IMR-90 (cell line): ENCODE results near the gene RFPL1. TPM values are rescaled to one million over a fixed set of nuclear protein-coding genes. Genes with fewer than 3 reads are reported as not detected.

Experiments
- ATAC-seq: fragments of 200-7000 bp; cut with Tn5 transposase; 2 replicates; pipeline ENCODE4 v1.9.1; 2020; ENCODE audit warnings: low read depth, mild to moderate bottlenecking, moderate library complexity
- BruUV-seq: library from RNA; stranded (reverse); fragments of 400-500 nt; replicated peaks from 2 replicates; lab custom pipeline; 2021; lab: Mats Ljungman, UMichigan
- CTCF ChIA-PET: fragments of 300-600 bp; formaldehyde crosslinking; extraction: SDS; loops from one replicate; lab custom pipeline; 2021; ENCODE audit warnings: antibody characterized with exemption; lab: Yijun Ruan, JAX
- POLR2A ChIA-PET: fragments of 300-600 bp; sonication (Branson Sonifier 250); formaldehyde crosslinking; loops from one replicate; lab custom pipeline; 2022; ENCODE audit warnings: antibody characterized with exemption; ENCODE audit not compliant: unreplicated experiment; lab: Charles Lee
- DNase-seq: peaks from one replicate; pipeline ENCODE4 v3.0.0; 2013
- H2AFZ ChIP-seq: replicated peaks from 2 replicates; pipeline ENCODE3; 2013; ENCODE audit warnings: low read length, mild to moderate bottlenecking; ENCODE audit not compliant: poor library complexity
- H2AK5ac ChIP-seq: 2 replicates; pipeline ENCODE4 v1.6.1; 2013; ENCODE audit warnings: low read depth, low read length, inconsistent platforms
- H2AK9ac ChIP-seq: replicated peaks from 2 replicates; pipeline ENCODE3; 2013; ENCODE audit warnings: mild to moderate bottlenecking, low read depth, low read length, moderate library complexity; ENCODE audit not compliant: poor library complexity
- H2BK120ac ChIP-seq: 2 replicates; pipeline ENCODE4 v1.6.1; 2013; ENCODE audit warnings: low read depth, low read length, inconsistent platforms
- H2BK15ac ChIP-seq: 3 replicates; pipeline ENCODE4 v1.6.1; 2013; ENCODE audit warnings: low read depth, low read length, inconsistent platforms
- H2BK20ac ChIP-seq: 2 replicates; pipeline ENCODE4 v1.6.1; 2013; ENCODE audit warnings: low read depth, mild to moderate bottlenecking, inconsistent platforms, low read length, moderate library complexity
- H2BK5ac ChIP-seq: 2 replicates; pipeline ENCODE4 v1.6.1; 2013; ENCODE audit warnings: mild to moderate bottlenecking, low read depth, low read length, inconsistent platforms; ENCODE audit not compliant: poor library complexity, severe bottlenecking
- H3K14ac ChIP-seq: replicated peaks from 2 replicates; pipeline ENCODE4 v1.6.1; 2013; ENCODE audit warnings: low read depth, low read length, inconsistent platforms
- H3K18ac ChIP-seq: 2 replicates; pipeline ENCODE4 v1.6.1; 2013; ENCODE audit warnings: low read depth, low read length, control low read depth
- H3K23ac ChIP-seq: 2 replicates; pipeline ENCODE4 v1.6.1; 2013; ENCODE audit warnings: low read depth, low read length, inconsistent platforms
- H3K27ac ChIP-seq: 2 replicates; pipeline ENCODE4 v1.5.1; 2013; ENCODE audit warnings: mild to moderate bottlenecking, control low read depth, low read length; ENCODE audit not compliant: insufficient read depth
- H3K27me3 ChIP-seq: 2 replicates; pipeline ENCODE4 v1.6.1; 2013; ENCODE audit warnings: low read length; ENCODE audit not compliant: control insufficient read depth, insufficient read depth
- H3K36me3 ChIP-seq: 2 replicates; pipeline ENCODE4 v1.6.1; 2013; ENCODE audit warnings: low read length, mixed read lengths; ENCODE audit not compliant: control insufficient read depth, insufficient read depth
- H3K4ac ChIP-seq: 2 replicates; pipeline ENCODE4 v1.6.1; 2013; ENCODE audit warnings: low read depth, low read length, inconsistent platforms
- H3K4me1 ChIP-seq: 2 replicates; pipeline ENCODE4 v1.6.1; 2013; ENCODE audit warnings: low read length, mixed read lengths; ENCODE audit not compliant: control insufficient read depth, insufficient read depth
- H3K4me2 ChIP-seq: 2 replicates; pipeline ENCODE4 v1.6.1; 2013; ENCODE audit warnings: low read depth, mild to moderate bottlenecking, control low read depth, low read length, moderate library complexity
- H3K4me3 ChIP-seq: 2 replicates; pipeline ENCODE4 v1.5.1; 2013; ENCODE audit warnings: low read depth, mild to moderate bottlenecking, control low read depth, low read length, moderate library complexity; ENCODE audit not compliant: insufficient read depth
- H3K56ac ChIP-seq: 2 replicates; pipeline ENCODE4 v1.6.1; 2013; ENCODE audit warnings: low read length, inconsistent platforms; ENCODE audit not compliant: insufficient read depth; ENCODE audit errors: extremely low read depth
- H3K79me1 ChIP-seq, 2 experiments: 2 replicates each; pipeline ENCODE4 v1.6.1; 2013; ENCODE audit warnings: low read length in 2 of 2, inconsistent platforms in 1 of 2, low read depth in 1 of 2
- H3K9ac ChIP-seq: 2 replicates; pipeline ENCODE4 v1.6.1; 2013; ENCODE audit warnings: low read depth, low read length, control low read depth
- H3K9me1 ChIP-seq: 2 replicates; pipeline ENCODE4 v1.6.1; 2013; ENCODE audit warnings: low read length, inconsistent platforms; ENCODE audit not compliant: insufficient read depth
- H3K9me3 ChIP-seq: 2 replicates; pipeline ENCODE4 v1.6.1; 2013; ENCODE audit warnings: low read length; ENCODE audit not compliant: control insufficient read depth, insufficient read depth
- H4K20me1 ChIP-seq: 2 replicates; pipeline ENCODE4 v1.6.1; 2013; ENCODE audit warnings: low read length, inconsistent platforms; ENCODE audit not compliant: insufficient read depth
- H4K5ac ChIP-seq: 2 replicates; pipeline ENCODE4 v1.6.1; 2013; ENCODE audit warnings: mild to moderate bottlenecking, low read depth, low read length, control low read depth
- H4K8ac ChIP-seq, 2 experiments: 2 replicates each; pipeline ENCODE4 v1.6.1; 2013; ENCODE audit warnings: low read depth in 2 of 2, low read length in 2 of 2, control low read depth in 1 of 2, inconsistent platforms in 1 of 2
- H4K91ac ChIP-seq: 2 replicates; pipeline ENCODE4 v1.6.1; 2013; ENCODE audit warnings: low read depth, low read length, inconsistent platforms; ENCODE audit not compliant: insufficient read depth
- BHLHE40 ChIP-seq: fragments of 150-350 bp; IDR thresholded peaks from 2 replicates; pipeline ENCODE4 v1.6.1; 2016; ENCODE audit warnings: mild to moderate bottlenecking, low read depth, low read length
- CEBPB ChIP-seq: IDR thresholded peaks from 2 replicates; pipeline ENCODE4 v1.6.1; 2012; ENCODE audit warnings: low read depth, low read length, improper control_type of control experiment
- CHD1 ChIP-seq: IDR thresholded peaks from 2 replicates; pipeline ENCODE4 v1.6.1; 2012; ENCODE audit warnings: low read depth, low read length, improper control_type of control experiment
- FOS ChIP-seq: fragments of 150-350 bp; IDR thresholded peaks from 2 replicates; pipeline ENCODE4 v1.6.1; 2016; ENCODE audit warnings: low read depth, low read length
- MAFK ChIP-seq: IDR thresholded peaks from 2 replicates; pipeline ENCODE4 v1.6.1; 2012; ENCODE audit warnings: low read depth, low read length, improper control_type of control experiment
- MAZ ChIP-seq: IDR thresholded peaks from 2 replicates; pipeline ENCODE4 v1.6.1; 2012; ENCODE audit warnings: low read depth, mild to moderate bottlenecking, low read length, improper control_type of control experiment, moderate library complexity, borderline replicate concordance
- MXI1 ChIP-seq: IDR thresholded peaks from 2 replicates; pipeline ENCODE4 v1.6.1; 2012; ENCODE audit warnings: low read depth, mild to moderate bottlenecking, low read length, moderate library complexity, borderline replicate concordance
- NFE2L2 ChIP-seq: fragments of 150-350 bp; IDR thresholded peaks from 2 replicates; pipeline ENCODE4 v1.6.1; 2016; ENCODE audit warnings: low read depth, mild to moderate bottlenecking, low read length
- POLR2A ChIP-seq: IDR thresholded peaks from 2 replicates; pipeline ENCODE4 v1.6.1; 2012; ENCODE audit warnings: mild to moderate bottlenecking, low read depth, low read length
- RAD21 ChIP-seq: IDR thresholded peaks from 2 replicates; pipeline ENCODE4 v1.6.1; 2012; ENCODE audit warnings: low read length, improper control_type of control experiment
- RCOR1 ChIP-seq: IDR thresholded peaks from 2 replicates; pipeline ENCODE4 v1.6.1; 2012; ENCODE audit warnings: mild to moderate bottlenecking, low read length, improper control_type of control experiment; ENCODE audit not compliant: insufficient replicate concordance
- RFX5 ChIP-seq: IDR thresholded peaks from 2 replicates; pipeline ENCODE4 v1.8.0; 2012; ENCODE audit warnings: low read depth, mild to moderate bottlenecking, low read length, moderate library complexity
- SMC3 ChIP-seq: fragments of 150-350 bp; IDR thresholded peaks from 2 replicates; pipeline ENCODE4 v1.6.1; 2016; ENCODE audit warnings: low read depth, mild to moderate bottlenecking, antibody characterized with exemption, low read length, moderate library complexity
- WGBS, 2 experiments: methylation state at CpG; one replicate each; pipeline versions ENCODE4 v1.1.5 to v1.1.7; 2013; ENCODE audit warnings: missing lambda C conversion rate in 2 of 2; ENCODE audit not compliant: insufficient read length in 1 of 2; ENCODE audit errors: extremely low coverage in 2 of 2; 5-methylcytosine and 5-hydroxymethylcytosine counted together
- dilution Hi-C: fragments of 300-500 bp; cut with HindIII; formaldehyde crosslinking; loops from one replicate; pipeline ENCODE4 v1.14.3; 2018; ENCODE audit warnings: low sequenced_read_pairs; ENCODE audit not compliant: unreplicated experiment
- in situ Hi-C: fragments of 300-500 bp; cut with MboI; formaldehyde crosslinking; loops from 3 replicates; pipeline ENCODE4 v1.14.3; 2019; ENCODE audit warnings: low sequenced_read_pairs, inconsistent platforms, mixed read lengths
- intact Hi-C: fragments of 100-400 bp; cut with micrococcal nuclease; formaldehyde crosslinking; loops from 2 replicates; pipeline ENCODE4 v1.10.0; 2022
- polyA plus RNA-seq, 3 experiments: library from polyadenylated mRNA; depleted of rRNA; stranded (reverse); fragments of >200 nt; gene quantifications; 2 replicates each; pipeline ENCODE4 v1.2.3, GENCODE V29; 2012; ENCODE audit warnings: low replicate concordance in 1 of 3
- total RNA-seq: library from RNA; depleted of rRNA; stranded (reverse); fragments of >200 nt; gene quantifications from 2 replicates; pipeline ENCODE4 v1.2.3, GENCODE V29; 2012
- TF ChIP-seq, protein P1 (sequence below): conservative IDR thresholded peaks from 2 replicates; pipeline ENCODE4 v1.5.1; 2012; ENCODE audit warnings: mild to moderate bottlenecking, low read depth, low read length, improper control_type of control experiment
- TF ChIP-seq, protein P2 (sequence below): fragments of 150-350 bp; IDR thresholded peaks from 2 replicates; pipeline ENCODE4 v1.6.1; 2016; ENCODE audit warnings: low read depth, mild to moderate bottlenecking, low read length, moderate library complexity, borderline replicate concordance
- TF ChIP-seq, protein P3 (sequence below): fragments of 150-350 bp; IDR thresholded peaks from 2 replicates; pipeline ENCODE4 v1.6.1; 2017; ENCODE audit warnings: mild to moderate bottlenecking, antibody characterized with exemption, low read length, low read depth

Gene RFPL1
- total and polyA plus RNA-seq, 2 of the 4 experiments (the other 2 are of a cell fraction): not detected

DNA sequence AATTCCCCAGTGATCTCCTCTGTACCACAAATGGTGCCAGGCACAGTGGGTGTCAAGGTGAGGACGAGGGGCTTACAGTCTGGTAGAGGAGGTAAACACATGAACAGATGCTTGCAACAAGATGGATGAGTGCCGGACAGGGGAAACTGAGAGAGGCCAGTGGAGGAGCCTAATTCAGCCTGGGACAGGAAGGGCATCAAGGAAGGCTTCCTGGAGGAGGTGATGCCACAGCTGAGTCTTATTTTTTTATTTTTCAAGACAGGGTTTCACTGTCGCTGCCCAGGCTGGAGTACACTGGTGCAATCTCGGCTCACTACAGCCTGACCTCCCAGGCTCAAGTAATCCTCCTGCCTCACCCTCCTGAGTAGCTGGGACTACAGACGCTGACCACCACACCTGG lies 22.9 kb downstream of the RFPL1 start:
- no peak overlapping the region for H3K14ac ChIP-seq
- H4K91ac ChIP-seq: no peak overlapping the region
- H3K4ac ChIP-seq: no peak overlapping the region
- no peak overlapping the region for H4K8ac ChIP-seq
- dilution Hi-C loops (no loop called here), intact Hi-C loops (no loop called here), in situ Hi-C loops (no loop called here)
- no peaks in the 10 kb centered on the region for H3K4me1 ChIP-seq
- no peak overlapping the region for H2BK5ac ChIP-seq
- H3K23ac ChIP-seq: no peak overlapping the region
- ATAC-seq: no peak
- H4K20me1 ChIP-seq: no peaks in the 10 kb centered on the region; the same call in 1 of the 2 replicates
- H3K9me3 ChIP-seq: no peaks in the 10 kb centered on the region
- no peak overlapping the region for H2BK20ac ChIP-seq
- no TSS peak for BruUV-seq
- H2AFZ ChIP-seq: no peak overlapping the region
- no peak overlapping the region for H2BK15ac ChIP-seq
- H3K4me3 ChIP-seq: no peak overlapping the region
- no peak overlapping the region for H3K27ac ChIP-seq
- H3K56ac ChIP-seq: no peak overlapping the region
- H3K9me1 ChIP-seq: no peaks in the 10 kb centered on the region
- CTCF ChIA-PET: no interaction called here
- no peak overlapping the region for H3K18ac ChIP-seq
- no peak overlapping the region for H3K9ac ChIP-seq
- H3K36me3 ChIP-seq: no peaks in the 10 kb centered on the region
- no peaks in the 10 kb centered on the region for H3K79me1 ChIP-seq
- H3K4me2 ChIP-seq: no peak overlapping the region
- H2AK5ac ChIP-seq: no peak overlapping the region
- no peak for DNase-seq
- no peak for TF ChIP-seq CHD1
- no peak for TF ChIP-seq MAFK
- no peak for TF ChIP-seq POLR2A
- TF ChIP-seq, protein P1, sequence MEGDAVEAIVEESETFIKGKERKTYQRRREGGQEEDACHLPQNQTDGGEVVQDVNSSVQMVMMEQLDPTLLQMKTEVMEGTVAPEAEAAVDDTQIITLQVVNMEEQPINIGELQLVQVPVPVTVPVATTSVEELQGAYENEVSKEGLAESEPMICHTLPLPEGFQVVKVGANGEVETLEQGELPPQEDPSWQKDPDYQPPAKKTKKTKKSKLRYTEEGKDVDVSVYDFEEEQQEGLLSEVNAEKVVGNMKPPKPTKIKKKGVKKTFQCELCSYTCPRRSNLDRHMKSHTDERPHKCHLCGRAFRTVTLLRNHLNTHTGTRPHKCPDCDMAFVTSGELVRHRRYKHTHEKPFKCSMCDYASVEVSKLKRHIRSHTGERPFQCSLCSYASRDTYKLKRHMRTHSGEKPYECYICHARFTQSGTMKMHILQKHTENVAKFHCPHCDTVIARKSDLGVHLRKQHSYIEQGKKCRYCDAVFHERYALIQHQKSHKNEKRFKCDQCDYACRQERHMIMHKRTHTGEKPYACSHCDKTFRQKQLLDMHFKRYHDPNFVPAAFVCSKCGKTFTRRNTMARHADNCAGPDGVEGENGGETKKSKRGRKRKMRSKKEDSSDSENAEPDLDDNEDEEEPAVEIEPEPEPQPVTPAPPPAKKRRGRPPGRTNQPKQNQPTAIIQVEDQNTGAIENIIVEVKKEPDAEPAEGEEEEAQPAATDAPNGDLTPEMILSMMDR: no peak
- no peak for TF ChIP-seq MXI1
- no peak for TF ChIP-seq FOS
- no peak for TF ChIP-seq NFE2L2
- TF ChIP-seq RAD21: no peak
- no peak for TF ChIP-seq MAZ
- TF ChIP-seq RCOR1: no peak
- TF ChIP-seq SMC3: no peak
- TF ChIP-seq, protein P2, sequence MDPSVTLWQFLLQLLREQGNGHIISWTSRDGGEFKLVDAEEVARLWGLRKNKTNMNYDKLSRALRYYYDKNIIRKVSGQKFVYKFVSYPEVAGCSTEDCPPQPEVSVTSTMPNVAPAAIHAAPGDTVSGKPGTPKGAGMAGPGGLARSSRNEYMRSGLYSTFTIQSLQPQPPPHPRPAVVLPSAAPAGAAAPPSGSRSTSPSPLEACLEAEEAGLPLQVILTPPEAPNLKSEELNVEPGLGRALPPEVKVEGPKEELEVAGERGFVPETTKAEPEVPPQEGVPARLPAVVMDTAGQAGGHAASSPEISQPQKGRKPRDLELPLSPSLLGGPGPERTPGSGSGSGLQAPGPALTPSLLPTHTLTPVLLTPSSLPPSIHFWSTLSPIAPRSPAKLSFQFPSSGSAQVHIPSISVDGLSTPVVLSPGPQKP: no peak
- TF ChIP-seq CEBPB: no peak
- no peak for TF ChIP-seq RFX5
- TF ChIP-seq, protein P3, sequence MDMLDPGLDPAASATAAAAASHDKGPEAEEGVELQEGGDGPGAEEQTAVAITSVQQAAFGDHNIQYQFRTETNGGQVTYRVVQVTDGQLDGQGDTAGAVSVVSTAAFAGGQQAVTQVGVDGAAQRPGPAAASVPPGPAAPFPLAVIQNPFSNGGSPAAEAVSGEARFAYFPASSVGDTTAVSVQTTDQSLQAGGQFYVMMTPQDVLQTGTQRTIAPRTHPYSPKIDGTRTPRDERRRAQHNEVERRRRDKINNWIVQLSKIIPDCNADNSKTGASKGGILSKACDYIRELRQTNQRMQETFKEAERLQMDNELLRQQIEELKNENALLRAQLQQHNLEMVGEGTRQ: no peak
- TF ChIP-seq BHLHE40: no peak
- H4K5ac ChIP-seq: no peak overlapping the region
- peaks cover 3% of the 10 kb centered on the region; the same call in 1 of the 2 replicates for H3K27me3 ChIP-seq
- no peak overlapping the region for H2BK120ac ChIP-seq
- whole genome bisulfite sequencing, 2 experiments: 80% methylated on average over 1 of the region's 5 CpGs; no CpG with 5 or more reads in 1 of the 2 experiments
- H2AK9ac ChIP-seq: no peak overlapping the region
- POLR2A ChIA-PET: no interaction called here
